ENCODE data around the gene BPIFB3. TPM values are rescaled to one million over a fixed set of nuclear protein-coding genes. Genes with fewer than 3 reads are reported as not detected.

BPIFB3 gene
- total RNA-seq, 1 experiment from 2014 or later: not detected

- ATAC-seq: no peak
- no peak for DNase-seq (ENCODE audit: low spot score)
- H3K9me3 Mint-ChIP-seq: no peaks in the 10 kb centered on the region
- no peak overlapping the region for H3K4me3 Mint-ChIP-seq
- ChIA-PET POLR2A (no interaction called here), CTCF (no interaction called here)
- TF ChIP-seq SMAD4 (CRISPR knock-in tag; IDR thresholded peaks at IDR 0.05) (no peak), SP1 (CRISPR knock-in tag; conservative IDR thresholded peaks at IDR 0.05) (no peak), TEAD1 (CRISPR knock-in tag; IDR thresholded peaks at IDR 0.05) (no peak)
- TF ChIP-seq, protein P1, sequence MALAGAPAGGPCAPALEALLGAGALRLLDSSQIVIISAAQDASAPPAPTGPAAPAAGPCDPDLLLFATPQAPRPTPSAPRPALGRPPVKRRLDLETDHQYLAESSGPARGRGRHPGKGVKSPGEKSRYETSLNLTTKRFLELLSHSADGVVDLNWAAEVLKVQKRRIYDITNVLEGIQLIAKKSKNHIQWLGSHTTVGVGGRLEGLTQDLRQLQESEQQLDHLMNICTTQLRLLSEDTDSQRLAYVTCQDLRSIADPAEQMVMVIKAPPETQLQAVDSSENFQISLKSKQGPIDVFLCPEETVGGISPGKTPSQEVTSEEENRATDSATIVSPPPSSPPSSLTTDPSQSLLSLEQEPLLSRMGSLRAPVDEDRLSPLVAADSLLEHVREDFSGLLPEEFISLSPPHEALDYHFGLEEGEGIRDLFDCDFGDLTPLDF (CRISPR knock-in tag; IDR thresholded peaks at IDR 0.05): no peak
- H3K27me3 Mint-ChIP-seq (ENCODE audit: low read depth): no peaks in the 10 kb centered on the region
- no peaks in the 10 kb centered on the region for H3K36me3 Mint-ChIP-seq
- no peak overlapping the region for H3K27ac Mint-ChIP-seq
- no peaks in the 10 kb centered on the region for H3K4me1 Mint-ChIP-seq
Observed at GRCh38 chr20:33020278-33021161, 33.2 kb upstream of the BPIFB3 start.

DNA sequence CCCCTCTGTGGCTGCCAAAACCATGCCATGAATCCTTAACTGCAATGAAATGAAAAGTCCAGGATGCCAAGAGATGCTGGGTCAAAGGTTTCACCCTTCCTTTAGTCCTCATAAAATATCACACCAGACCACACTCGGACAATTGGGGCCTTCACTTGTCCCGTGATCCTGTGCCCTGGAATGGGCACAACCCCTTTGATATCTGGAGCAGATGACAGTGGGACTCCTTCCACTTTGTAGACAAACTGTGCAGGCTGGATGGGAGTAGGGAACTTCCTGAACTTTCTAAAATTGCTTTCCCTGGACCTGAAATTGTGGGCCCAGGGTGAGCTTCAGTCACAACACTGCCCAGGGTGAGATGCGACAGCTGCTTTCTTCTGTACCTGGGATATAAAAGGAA lies 31.8 kb upstream of the BPIFB3 start:
- ChIA-PET CTCF (interaction anchor here (0.6 to 1.3 kb wide), 2 partner anchors 17 to 26 kb away, joined by 3 to 4 read pairs; no protein-coding TSS in a partner anchor), POLR2A (no interaction called here)
- TF ChIP-seq NR3C1 (CRISPR knock-in tag; conservative IDR thresholded peaks at IDR 0.05; ENCODE audit: low read depth) (no peak), KAT7 (CRISPR knock-in tag; IDR thresholded peaks at IDR 0.05; ENCODE audit: borderline replicate concordance) (no peak)
- Mint-ChIP-seq H3K36me3 (no peaks in the 10 kb centered on the region), H3K4me3 (no peak overlapping the region), H3K27ac (no peak overlapping the region), H3K27me3 (ENCODE audit: low read depth) (no peaks in the 10 kb centered on the region), H3K9me3 (no peaks in the 10 kb centered on the region), H3K4me1 (no peaks in the 10 kb centered on the region)
- no peak for ATAC-seq
- DNase-seq (ENCODE audit: low spot score): no peak

DNA sequence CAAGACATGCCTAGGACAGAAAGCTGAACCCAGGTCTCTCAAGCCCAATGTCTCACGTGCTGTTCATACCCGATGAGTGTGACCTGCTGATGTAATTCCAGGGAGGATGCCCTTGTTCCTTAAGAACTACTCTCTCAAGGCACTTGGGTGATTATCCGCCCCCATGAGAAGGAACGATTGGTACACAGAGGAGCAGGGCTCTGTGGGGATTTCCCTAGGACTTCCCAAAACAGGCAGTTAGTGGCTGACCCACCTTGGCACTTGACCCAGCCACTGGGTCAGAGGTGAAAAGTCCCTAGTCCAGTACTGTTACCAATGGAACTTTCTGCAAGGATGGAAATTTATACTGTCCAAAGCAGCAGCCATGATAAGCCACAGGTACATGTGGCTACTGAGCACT lies 31.4 kb upstream of the BPIFB3 start:
- ATAC-seq: no peak
- no peaks in the 10 kb centered on the region for H3K4me1 Mint-ChIP-seq
- H3K27me3 Mint-ChIP-seq (ENCODE audit: low read depth): no peaks in the 10 kb centered on the region
- CTCF ChIA-PET: interaction anchor here (0.6 to 1.3 kb wide), 2 partner anchors 17 to 26 kb away, joined by 3 to 4 read pairs; no protein-coding TSS in a partner anchor
- H3K27ac Mint-ChIP-seq: no peak overlapping the region
- no peak overlapping the region for H3K4me3 Mint-ChIP-seq
- DNase-seq (ENCODE audit: low spot score): no peak
- H3K36me3 Mint-ChIP-seq: no peaks in the 10 kb centered on the region
- POLR2A ChIA-PET: no interaction called here
- H3K9me3 Mint-ChIP-seq: no peaks in the 10 kb centered on the region
- TF ChIP-seq, protein P1 (CRISPR knock-in tag; IDR thresholded peaks at IDR 0.05): no peak
- TF ChIP-seq, protein P2, sequence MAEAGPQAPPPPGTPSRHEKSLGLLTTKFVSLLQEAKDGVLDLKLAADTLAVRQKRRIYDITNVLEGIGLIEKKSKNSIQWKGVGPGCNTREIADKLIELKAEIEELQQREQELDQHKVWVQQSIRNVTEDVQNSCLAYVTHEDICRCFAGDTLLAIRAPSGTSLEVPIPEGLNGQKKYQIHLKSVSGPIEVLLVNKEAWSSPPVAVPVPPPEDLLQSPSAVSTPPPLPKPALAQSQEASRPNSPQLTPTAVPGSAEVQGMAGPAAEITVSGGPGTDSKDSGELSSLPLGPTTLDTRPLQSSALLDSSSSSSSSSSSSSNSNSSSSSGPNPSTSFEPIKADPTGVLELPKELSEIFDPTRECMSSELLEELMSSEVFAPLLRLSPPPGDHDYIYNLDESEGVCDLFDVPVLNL (CRISPR knock-in tag; IDR thresholded peaks at IDR 0.05; ENCODE audit: borderline replicate concordance, low read depth): no peak
- no peak for TF ChIP-seq MLX (CRISPR knock-in tag; IDR thresholded peaks at IDR 0.05)
- TF ChIP-seq, protein P3, sequence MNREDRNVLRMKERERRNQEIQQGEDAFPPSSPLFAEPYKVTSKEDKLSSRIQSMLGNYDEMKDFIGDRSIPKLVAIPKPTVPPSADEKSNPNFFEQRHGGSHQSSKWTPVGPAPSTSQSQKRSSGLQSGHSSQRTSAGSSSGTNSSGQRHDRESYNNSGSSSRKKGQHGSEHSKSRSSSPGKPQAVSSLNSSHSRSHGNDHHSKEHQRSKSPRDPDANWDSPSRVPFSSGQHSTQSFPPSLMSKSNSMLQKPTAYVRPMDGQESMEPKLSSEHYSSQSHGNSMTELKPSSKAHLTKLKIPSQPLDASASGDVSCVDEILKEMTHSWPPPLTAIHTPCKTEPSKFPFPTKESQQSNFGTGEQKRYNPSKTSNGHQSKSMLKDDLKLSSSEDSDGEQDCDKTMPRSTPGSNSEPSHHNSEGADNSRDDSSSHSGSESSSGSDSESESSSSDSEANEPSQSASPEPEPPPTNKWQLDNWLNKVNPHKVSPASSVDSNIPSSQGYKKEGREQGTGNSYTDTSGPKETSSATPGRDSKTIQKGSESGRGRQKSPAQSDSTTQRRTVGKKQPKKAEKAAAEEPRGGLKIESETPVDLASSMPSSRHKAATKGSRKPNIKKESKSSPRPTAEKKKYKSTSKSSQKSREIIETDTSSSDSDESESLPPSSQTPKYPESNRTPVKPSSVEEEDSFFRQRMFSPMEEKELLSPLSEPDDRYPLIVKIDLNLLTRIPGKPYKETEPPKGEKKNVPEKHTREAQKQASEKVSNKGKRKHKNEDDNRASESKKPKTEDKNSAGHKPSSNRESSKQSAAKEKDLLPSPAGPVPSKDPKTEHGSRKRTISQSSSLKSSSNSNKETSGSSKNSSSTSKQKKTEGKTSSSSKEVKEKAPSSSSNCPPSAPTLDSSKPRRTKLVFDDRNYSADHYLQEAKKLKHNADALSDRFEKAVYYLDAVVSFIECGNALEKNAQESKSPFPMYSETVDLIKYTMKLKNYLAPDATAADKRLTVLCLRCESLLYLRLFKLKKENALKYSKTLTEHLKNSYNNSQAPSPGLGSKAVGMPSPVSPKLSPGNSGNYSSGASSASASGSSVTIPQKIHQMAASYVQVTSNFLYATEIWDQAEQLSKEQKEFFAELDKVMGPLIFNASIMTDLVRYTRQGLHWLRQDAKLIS (CRISPR knock-in tag; IDR thresholded peaks at IDR 0.05; ENCODE audit: borderline replicate concordance): no peak
- TF ChIP-seq CTCF (IDR thresholded peaks at IDR 0.05): no peak
- TF ChIP-seq JAZF1 (CRISPR knock-in tag; IDR thresholded peaks at IDR 0.05): no peak
- TF ChIP-seq, protein P4, sequence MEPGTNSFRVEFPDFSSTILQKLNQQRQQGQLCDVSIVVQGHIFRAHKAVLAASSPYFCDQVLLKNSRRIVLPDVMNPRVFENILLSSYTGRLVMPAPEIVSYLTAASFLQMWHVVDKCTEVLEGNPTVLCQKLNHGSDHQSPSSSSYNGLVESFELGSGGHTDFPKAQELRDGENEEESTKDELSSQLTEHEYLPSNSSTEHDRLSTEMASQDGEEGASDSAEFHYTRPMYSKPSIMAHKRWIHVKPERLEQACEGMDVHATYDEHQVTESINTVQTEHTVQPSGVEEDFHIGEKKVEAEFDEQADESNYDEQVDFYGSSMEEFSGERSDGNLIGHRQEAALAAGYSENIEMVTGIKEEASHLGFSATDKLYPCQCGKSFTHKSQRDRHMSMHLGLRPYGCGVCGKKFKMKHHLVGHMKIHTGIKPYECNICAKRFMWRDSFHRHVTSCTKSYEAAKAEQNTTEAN (CRISPR knock-in tag; IDR thresholded peaks at IDR 0.05): no peak
- TF ChIP-seq MXD4 (CRISPR knock-in tag; IDR thresholded peaks at IDR 0.05; ENCODE audit: borderline replicate concordance): no peak
- TF ChIP-seq TP53 (CRISPR knock-in tag; IDR thresholded peaks at IDR 0.05): no peak
- no peak for TF ChIP-seq SMAD3 (CRISPR knock-in tag; IDR thresholded peaks at IDR 0.05; ENCODE audit: borderline replicate concordance)
- TF ChIP-seq NR1H2 (CRISPR knock-in tag; IDR thresholded peaks at IDR 0.05): no peak
- no peak for TF ChIP-seq EMX1 (CRISPR knock-in tag; IDR thresholded peaks at IDR 0.05)
- TF ChIP-seq NR3C1 (CRISPR knock-in tag; conservative IDR thresholded peaks at IDR 0.05; ENCODE audit: low read depth): no peak

Data from WTC11 (cell line).